ENCODE data around the gene CENPS. TPM values are rescaled to one million over a fixed set of nuclear protein-coding genes. Genes with fewer than 3 reads are reported as not detected.
"Not testable (repeated sequence)": the region's sequence is repeated elsewhere in the genome, so short reads cannot be mapped to it uniquely, and the experiment has no call there.

CENPS gene
- total RNA-seq, 1 donor from 2014 or later = 23.4 TPM

GRCh38 chr1:10426535-10426848, 3.7 kb upstream of the CENPS start:
- H3K27me3 Mint-ChIP-seq (ENCODE audit: insufficient read depth); H3K27ac Mint-ChIP-seq; H3K36me3 Mint-ChIP-seq (ENCODE audit: low read depth); H3K4me3 Mint-ChIP-seq; intact Hi-C loops (cut with micrococcal nuclease); DNase-seq (ENCODE audit: low spot score); H3K9me3 Mint-ChIP-seq: not testable (repeated sequence)
- H3K4me1 Mint-ChIP-seq (ENCODE audit: low read depth) = peaks cover 24% of the 10 kb centered on the region

GRCh38 chr1:10428984-10429383, 1.2 kb upstream of the CENPS start:
- H3K9me3 Mint-ChIP-seq = no peaks in the 10 kb centered on the region
- peaks cover 24% of the 10 kb centered on the region for H3K4me1 Mint-ChIP-seq (ENCODE audit: low read depth)
- H3K36me3 Mint-ChIP-seq (ENCODE audit: low read depth) = no peaks in the 10 kb centered on the region
- H3K27ac Mint-ChIP-seq = no peak overlapping the region
- no peaks in the 10 kb centered on the region for H3K27me3 Mint-ChIP-seq (ENCODE audit: insufficient read depth)
- peak overlapping the region; percentile 45 for H3K4me3 Mint-ChIP-seq
- intact Hi-C loops (cut with micrococcal nuclease) = loop anchor here (1.0 to 2.0 kb wide), 6 partner anchors 52 to 554 kb away; partner anchors contain the start of genes KIF1B, LZIC and NMNAT1
- no peak for DNase-seq (ENCODE audit: low spot score)

- intact Hi-C loops (cut with micrococcal nuclease) = loop anchor here (1.0 to 2.0 kb wide), 5 partner anchors 32 to 520 kb away; partner anchors contain the start of genes CTNNBIP1, DFFA, LZIC and NMNAT1
- DNase-seq (ENCODE audit: low spot score) = peak; percentile 16
- H3K27me3 Mint-ChIP-seq (ENCODE audit: insufficient read depth) = no peaks in the 10 kb centered on the region
Observed at GRCh38 chr1:10429868-10430215, 391 bp upstream of the CENPS start.

GRCh38 chr1:10431070-10431730, 967 bp downstream of the CENPS start:
- H3K36me3 Mint-ChIP-seq (ENCODE audit: low read depth) = no peaks in the 10 kb centered on the region
- H3K27ac Mint-ChIP-seq = peak overlapping the region; percentile 79
- DNase-seq (ENCODE audit: low spot score) = no peak
- no peaks in the 10 kb centered on the region for H3K27me3 Mint-ChIP-seq (ENCODE audit: insufficient read depth)
- H3K4me3 Mint-ChIP-seq = peak overlapping the region; percentile 92
- H3K4me1 Mint-ChIP-seq (ENCODE audit: low read depth) = peaks cover 24% of the 10 kb centered on the region
- no peaks in the 10 kb centered on the region for H3K9me3 Mint-ChIP-seq
- intact Hi-C loops (cut with micrococcal nuclease) = no loop called here

More at GRCh38 chr1:10429868-10430215, 391 bp upstream of the CENPS start:
- no peaks in the 10 kb centered on the region for H3K9me3 Mint-ChIP-seq
- peak overlapping the region; percentile 92 for H3K27ac Mint-ChIP-seq
- H3K36me3 Mint-ChIP-seq (ENCODE audit: low read depth) = no peaks in the 10 kb centered on the region
- H3K4me1 Mint-ChIP-seq (ENCODE audit: low read depth) = peaks cover 24% of the 10 kb centered on the region
- H3K4me3 Mint-ChIP-seq = peak overlapping the region; percentile 92

GRCh38 chr1:10432910-10433700, 2.9 kb downstream of the CENPS start:
- no peak overlapping the region for H3K27ac Mint-ChIP-seq
- H3K36me3 Mint-ChIP-seq (ENCODE audit: low read depth) = no peaks in the 10 kb centered on the region
- H3K9me3 Mint-ChIP-seq = no peaks in the 10 kb centered on the region
- no peak for DNase-seq (ENCODE audit: low spot score)
- H3K27me3 Mint-ChIP-seq (ENCODE audit: insufficient read depth) = no peaks in the 10 kb centered on the region
- intact Hi-C loops (cut with micrococcal nuclease) = no loop called here
- peaks cover 20% of the 10 kb centered on the region for H3K4me1 Mint-ChIP-seq (ENCODE audit: low read depth)
- H3K4me3 Mint-ChIP-seq = peak overlapping the region; percentile 24

DNA sequence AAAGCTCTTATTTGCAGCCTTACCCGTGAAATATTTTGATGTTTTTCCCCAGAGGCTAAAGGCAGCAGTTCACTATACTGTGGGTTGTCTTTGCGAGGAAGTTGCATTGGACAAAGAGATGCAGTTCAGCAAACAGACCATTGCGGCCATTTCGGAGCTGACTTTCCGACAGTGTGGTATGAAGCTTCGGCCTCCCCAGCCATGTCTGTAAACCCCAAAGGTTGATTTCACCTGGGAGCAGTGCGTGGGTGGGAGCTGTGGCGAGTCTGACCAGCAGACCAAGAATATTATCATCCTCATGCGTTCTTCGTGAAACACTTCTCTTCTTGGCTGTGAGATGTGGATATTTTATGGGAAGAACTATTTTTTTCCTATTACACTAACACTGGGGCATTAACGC, 3.6 kb downstream of the CENPS start:
- H3K4me3 Mint-ChIP-seq = no peak overlapping the region
- no peaks in the 10 kb centered on the region for H3K9me3 Mint-ChIP-seq
- peaks cover 19% of the 10 kb centered on the region for H3K4me1 Mint-ChIP-seq (ENCODE audit: low read depth)
- no peak overlapping the region for H3K27ac Mint-ChIP-seq
- no peaks in the 10 kb centered on the region for H3K36me3 Mint-ChIP-seq (ENCODE audit: low read depth)
- no peak for DNase-seq (ENCODE audit: low spot score)
- H3K27me3 Mint-ChIP-seq (ENCODE audit: insufficient read depth) = no peaks in the 10 kb centered on the region
- intact Hi-C loops (cut with micrococcal nuclease) = no loop called here

GRCh38 chr1:10434590-10434989, 4.4 kb downstream of the CENPS start:
- Mint-ChIP-seq H3K36me3 (ENCODE audit: low read depth) (no peaks in the 10 kb centered on the region), H3K4me3 (no peak overlapping the region), H3K27ac (no peak overlapping the region), H3K4me1 (ENCODE audit: low read depth) (peaks cover 14% of the 10 kb centered on the region), H3K9me3 (no peaks in the 10 kb centered on the region), H3K27me3 (ENCODE audit: insufficient read depth) (no peaks in the 10 kb centered on the region)
- DNase-seq (ENCODE audit: low spot score) = no peak
- intact Hi-C loops (cut with micrococcal nuclease) = no loop called here

- DNase-seq (ENCODE audit: low spot score) = no peak
- intact Hi-C loops (cut with micrococcal nuclease) = no loop called here
Observed at GRCh38 chr1:10437052-10437451, 6.8 kb downstream of the CENPS start.

GRCh38 chr1:10438677-10439163, 8.5 kb downstream of the CENPS start:
- DNase-seq (ENCODE audit: low spot score) = no peak
- H3K27ac Mint-ChIP-seq = no peak overlapping the region
- H3K4me3 Mint-ChIP-seq = no peak overlapping the region
- H3K4me1 Mint-ChIP-seq (ENCODE audit: low read depth) = no peaks in the 10 kb centered on the region
- H3K9me3 Mint-ChIP-seq = no peaks in the 10 kb centered on the region
- intact Hi-C loops (cut with micrococcal nuclease) = no loop called here
- no peaks in the 10 kb centered on the region for H3K36me3 Mint-ChIP-seq (ENCODE audit: low read depth)
- no peaks in the 10 kb centered on the region for H3K27me3 Mint-ChIP-seq (ENCODE audit: insufficient read depth)

More at GRCh38 chr1:10437052-10437451, 6.8 kb downstream of the CENPS start:
- no peaks in the 10 kb centered on the region for H3K36me3 Mint-ChIP-seq (ENCODE audit: low read depth)
- H3K9me3 Mint-ChIP-seq = no peaks in the 10 kb centered on the region
- no peaks in the 10 kb centered on the region for H3K4me1 Mint-ChIP-seq (ENCODE audit: low read depth)
- H3K27ac Mint-ChIP-seq = no peak overlapping the region
- no peaks in the 10 kb centered on the region for H3K27me3 Mint-ChIP-seq (ENCODE audit: insufficient read depth)
- H3K4me3 Mint-ChIP-seq = no peak overlapping the region

- H3K27me3 Mint-ChIP-seq (ENCODE audit: insufficient read depth) = no peaks in the 10 kb centered on the region
Observed at GRCh38 chr1:10440305-10440704, 10.1 kb downstream of the CENPS start.

GRCh38 chr1:10440794-10441193, 10.6 kb downstream of the CENPS start:
- Mint-ChIP-seq H3K27me3 (ENCODE audit: insufficient read depth) (no peaks in the 10 kb centered on the region), H3K4me1 (ENCODE audit: low read depth) (no peaks in the 10 kb centered on the region), H3K4me3 (no peak overlapping the region), H3K9me3 (no peaks in the 10 kb centered on the region), H3K27ac (no peak overlapping the region), H3K36me3 (ENCODE audit: low read depth) (no peaks in the 10 kb centered on the region)
- no peak for DNase-seq (ENCODE audit: low spot score)
- intact Hi-C loops (cut with micrococcal nuclease) = no loop called here

More at GRCh38 chr1:10440305-10440704, 10.1 kb downstream of the CENPS start:
- intact Hi-C loops (cut with micrococcal nuclease) = no loop called here
- Mint-ChIP-seq H3K9me3 (no peaks in the 10 kb centered on the region), H3K27ac (no peak overlapping the region), H3K4me1 (ENCODE audit: low read depth) (no peaks in the 10 kb centered on the region), H3K36me3 (ENCODE audit: low read depth) (no peaks in the 10 kb centered on the region), H3K4me3 (no peak overlapping the region)
- no peak for DNase-seq (ENCODE audit: low spot score)

DNA sequence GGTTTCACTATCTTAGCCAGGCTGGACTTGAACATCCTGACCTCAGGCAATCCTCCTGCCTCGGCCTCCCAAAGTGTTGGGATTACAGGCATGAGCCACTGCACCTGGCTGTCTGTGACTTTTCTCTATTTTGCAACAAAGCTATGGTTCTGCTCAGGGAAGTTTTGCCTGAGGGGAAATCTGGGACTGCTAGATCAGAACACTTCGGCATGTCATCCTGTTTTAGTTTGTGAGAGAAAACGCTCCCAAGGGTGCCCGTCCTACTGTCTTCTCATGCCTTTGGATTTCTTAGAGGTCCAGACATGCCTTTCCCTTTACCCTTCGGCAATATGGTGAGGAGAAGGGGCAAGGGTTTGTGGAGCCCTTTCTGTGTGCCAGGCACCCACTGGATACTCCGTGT, 14.0 kb downstream of the CENPS start:
- H3K4me3 Mint-ChIP-seq = no peak overlapping the region
- no peak for DNase-seq (ENCODE audit: low spot score)
- no peaks in the 10 kb centered on the region for H3K27me3 Mint-ChIP-seq (ENCODE audit: insufficient read depth)
- H3K27ac Mint-ChIP-seq = no peak overlapping the region
- intact Hi-C loops (cut with micrococcal nuclease) = no loop called here
- H3K4me1 Mint-ChIP-seq (ENCODE audit: low read depth) = peaks cover 5% of the 10 kb centered on the region
- no peaks in the 10 kb centered on the region for H3K36me3 Mint-ChIP-seq (ENCODE audit: low read depth)
- no peaks in the 10 kb centered on the region for H3K9me3 Mint-ChIP-seq

DNA sequence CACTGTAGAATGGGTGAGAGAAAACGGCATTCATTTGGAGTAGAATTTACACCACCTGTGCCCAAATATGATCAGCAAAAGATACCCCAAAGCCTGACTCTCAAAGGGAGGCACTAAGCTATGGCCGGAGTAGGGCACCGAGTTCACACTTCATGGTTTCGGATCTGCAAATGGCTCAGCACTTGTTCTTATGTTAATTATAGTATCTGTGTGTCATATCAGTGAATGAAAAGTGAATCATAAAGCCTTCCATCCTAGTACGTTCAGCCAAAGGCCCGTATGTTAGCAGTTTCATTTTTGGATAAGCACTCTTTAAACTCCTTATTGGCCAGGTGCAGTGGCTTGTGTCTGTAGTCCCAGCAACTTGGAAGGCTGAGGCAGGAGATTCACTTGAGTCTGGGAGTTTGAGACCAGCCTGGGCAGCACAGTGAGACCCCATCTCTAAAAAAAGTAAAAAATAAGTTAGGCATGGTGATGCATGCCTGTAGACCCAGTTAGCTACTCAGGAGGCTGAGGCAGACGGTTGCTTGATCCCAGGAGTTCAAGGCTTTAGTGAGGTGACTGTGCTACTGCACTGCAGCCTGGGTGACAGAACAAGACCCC, 14.7 kb downstream of the CENPS start:
- Mint-ChIP-seq H3K27ac (no peak overlapping the region), H3K27me3 (ENCODE audit: insufficient read depth) (no peaks in the 10 kb centered on the region), H3K9me3 (no peaks in the 10 kb centered on the region), H3K36me3 (ENCODE audit: low read depth) (no peaks in the 10 kb centered on the region), H3K4me3 (no peak overlapping the region), H3K4me1 (ENCODE audit: low read depth) (peaks cover 5% of the 10 kb centered on the region)
- no peak for DNase-seq (ENCODE audit: low spot score)
- intact Hi-C loops (cut with micrococcal nuclease) = no loop called here
